Activated T-cell treated with anti-CD3 and anti-CD28 coated beads for 48 hours (primary cell): ENCODE measurements around the gene SDHC.
"Not testable (repeated sequence)": the region's sequence is repeated elsewhere in the genome, so short reads cannot be mapped to it uniquely, and the experiment has no call there.

Source experiments
- DNase-seq: peaks from one replicate; pipeline ENCODE4 v3.0.0-alpha.2; 2020; ENCODE audit warnings: low read depth

The SDHC gene

GRCh38 chr1:161311595-161312181 lies 2.5 kb upstream of the SDHC start:
- DNase-seq = no peak

DNA sequence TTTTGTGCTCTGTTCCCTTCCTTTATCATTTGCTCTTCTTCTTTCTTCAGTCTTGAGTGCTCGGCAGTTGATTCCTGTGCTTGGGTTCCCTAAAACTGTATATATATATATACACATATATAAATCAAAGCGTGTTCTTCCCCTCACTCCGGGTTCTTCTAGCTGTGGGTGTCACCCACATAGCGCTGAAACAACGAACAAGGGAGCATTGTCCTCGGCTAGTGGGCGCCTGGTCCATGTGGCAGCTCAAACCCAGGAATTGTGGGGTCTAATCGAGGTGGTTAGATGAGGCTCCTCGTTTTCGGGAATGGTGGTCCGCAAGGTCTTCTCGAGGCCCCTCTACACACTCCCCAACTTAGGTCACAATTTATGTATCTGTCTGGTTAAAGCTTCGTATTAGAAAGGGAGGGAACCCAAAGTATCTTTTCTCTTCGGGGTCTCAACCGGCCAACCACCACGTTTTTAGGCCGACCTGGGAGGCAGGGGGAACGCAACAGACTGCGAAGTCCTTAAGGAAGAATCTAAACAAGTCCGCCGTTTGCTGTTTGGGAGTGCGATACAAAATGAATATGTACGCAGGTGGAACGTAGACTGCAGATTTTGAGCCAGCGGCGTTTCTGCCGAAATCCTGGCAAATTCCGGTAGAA lies 504 bp upstream of the SDHC start:
- no peak for DNase-seq

GRCh38 chr1:161315841-161316674 lies 1.9 kb downstream of the SDHC start:
- not testable (repeated sequence) for DNase-seq

GRCh38 chr1:161324020-161324419 lies 9.8 kb downstream of the SDHC start:
- no peak for DNase-seq

DNA sequence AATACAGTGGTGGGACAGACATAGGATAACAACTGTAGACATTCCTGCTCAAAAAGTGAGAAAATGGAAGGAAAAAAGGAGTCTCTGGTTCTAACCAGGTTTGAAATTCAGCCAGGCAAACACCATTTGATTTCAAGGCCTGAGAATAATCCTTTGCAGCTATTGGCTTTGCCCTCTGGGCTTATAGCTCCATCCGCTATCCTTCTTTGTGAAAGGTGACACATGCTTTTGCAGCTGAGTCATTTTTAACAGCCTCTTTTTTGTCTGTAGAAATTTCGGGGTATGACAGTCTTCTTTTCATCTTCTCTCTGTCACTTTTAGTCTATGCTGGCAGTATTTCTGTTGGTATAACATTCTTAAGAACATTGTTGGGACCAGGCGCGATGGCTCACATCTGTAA lies 16.2 kb downstream of the SDHC start:
- no peak for DNase-seq

DNA sequence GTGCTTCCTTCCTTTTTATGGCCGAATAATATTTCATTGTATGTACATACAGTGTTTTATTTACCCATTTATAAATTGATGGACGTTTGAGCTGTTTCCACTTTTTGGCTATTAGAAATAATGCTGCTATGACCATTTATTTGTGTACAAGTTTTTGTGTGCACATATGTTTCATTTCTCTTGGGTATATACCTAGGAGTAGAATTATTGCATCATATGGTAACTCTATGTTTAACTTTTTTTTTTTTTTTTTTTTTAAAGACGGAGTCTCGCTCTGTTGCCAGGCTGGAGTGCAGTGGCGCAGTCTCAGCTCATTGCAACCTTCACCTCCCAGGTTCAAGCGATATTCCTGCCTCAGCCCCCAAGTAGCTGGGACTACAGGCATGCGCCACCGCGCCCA lies 19.0 kb downstream of the SDHC start:
- no peak for DNase-seq

DNA sequence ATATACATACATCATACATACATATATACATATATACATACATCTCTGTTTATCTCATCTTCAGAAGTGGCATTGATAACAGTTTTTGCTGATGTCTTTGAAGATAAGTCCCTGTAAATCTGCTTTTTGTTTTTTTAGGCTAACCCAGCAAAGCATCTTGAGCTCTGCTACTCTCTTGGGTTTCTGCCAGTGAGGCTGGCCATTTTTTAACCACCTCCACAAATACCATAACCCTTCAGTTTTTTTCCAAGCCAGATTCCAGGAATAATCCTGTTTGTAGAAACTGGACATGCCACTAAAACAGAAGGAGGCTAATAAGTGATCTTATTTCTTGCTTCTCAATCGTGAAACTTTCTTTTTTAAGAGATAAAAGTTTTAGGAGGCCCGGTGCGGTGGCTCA lies 21.6 kb downstream of the SDHC start:
- no peak for DNase-seq

DNA sequence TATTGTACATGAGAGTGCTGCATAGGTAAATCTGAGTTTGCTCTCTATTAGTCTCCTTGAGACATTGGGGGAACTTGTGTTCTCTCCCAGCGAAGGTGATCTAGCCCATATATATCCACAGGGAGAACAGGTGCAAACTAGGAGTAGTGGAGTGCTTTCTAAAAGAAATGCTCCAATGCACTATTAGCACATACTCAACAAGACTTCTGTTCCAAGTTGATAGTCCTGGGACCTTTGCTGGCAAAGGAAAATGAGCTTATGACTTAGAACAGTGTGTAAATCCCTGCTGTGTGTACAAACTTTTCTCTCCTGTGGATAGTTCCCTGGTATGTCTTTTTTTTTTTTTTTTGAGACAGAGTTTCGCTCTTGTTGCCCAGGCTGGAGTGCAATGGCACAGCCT lies 28.0 kb downstream of the SDHC start:
- no peak for DNase-seq

DNA sequence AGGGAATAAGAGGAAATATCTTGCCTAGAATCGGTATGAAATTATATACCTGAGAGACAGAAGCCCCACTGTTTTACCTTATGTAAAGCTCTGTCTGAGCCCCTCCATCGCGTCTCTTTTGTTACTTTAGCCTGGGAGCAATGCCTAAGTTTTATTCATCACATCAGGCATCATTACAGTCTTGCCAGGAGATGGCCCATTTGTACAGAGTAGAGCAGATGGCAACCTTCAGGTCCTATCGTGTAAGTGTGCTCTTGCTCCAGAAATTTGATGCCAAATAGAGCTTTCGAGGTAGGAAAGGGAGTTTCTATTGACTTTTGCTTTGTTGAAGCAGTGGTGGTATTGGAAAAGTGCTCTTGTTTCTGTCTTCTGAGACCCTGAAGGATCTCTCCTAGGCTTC lies 28.6 kb downstream of the SDHC start:
- DNase-seq = no peak

DNA sequence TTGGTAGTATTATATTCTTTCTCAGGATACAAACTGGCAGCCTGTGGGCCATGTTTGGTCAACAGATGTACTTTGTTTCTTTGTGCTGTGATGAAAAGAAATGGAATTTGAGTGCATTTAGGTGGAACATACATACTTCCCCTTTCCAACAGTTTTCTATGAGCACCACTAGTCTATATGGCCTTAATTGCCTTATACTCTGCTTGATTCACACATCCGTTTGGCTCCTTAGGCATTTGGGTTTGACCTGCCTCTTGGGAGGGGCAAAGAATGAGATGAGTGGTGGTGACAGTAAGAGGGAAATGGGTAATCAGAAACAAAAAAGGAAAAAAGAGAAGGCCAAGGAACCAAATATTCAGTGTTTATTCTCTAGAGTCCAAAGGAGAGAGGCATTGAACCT lies 36.5 kb downstream of the SDHC start:
- DNase-seq = no peak

DNA sequence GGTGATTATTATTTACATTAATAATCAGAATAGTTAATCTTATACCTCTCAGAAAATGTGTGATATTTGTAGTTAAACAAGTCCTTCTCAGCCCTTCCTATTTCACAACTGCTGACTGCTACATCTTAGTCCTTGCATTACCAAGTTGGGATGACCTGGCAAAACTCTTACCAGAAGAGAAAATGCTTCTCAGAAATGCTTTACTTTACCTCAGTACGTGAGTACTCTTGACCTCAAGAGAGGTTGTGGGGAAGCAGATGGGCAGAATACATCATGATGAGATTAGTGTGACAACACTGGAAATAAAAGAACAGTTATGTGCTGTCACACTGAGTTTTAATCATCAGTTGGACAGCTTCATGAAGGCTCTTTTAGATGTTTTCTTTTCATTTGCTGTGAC lies 37.3 kb downstream of the SDHC start:
- no peak for DNase-seq

GRCh38 chr1:161357073-161357472 lies 42.9 kb downstream of the SDHC start:
- DNase-seq = no peak

GRCh38 chr1:161359291-161359690 lies 45.1 kb downstream of the SDHC start:
- no peak for DNase-seq

DNA sequence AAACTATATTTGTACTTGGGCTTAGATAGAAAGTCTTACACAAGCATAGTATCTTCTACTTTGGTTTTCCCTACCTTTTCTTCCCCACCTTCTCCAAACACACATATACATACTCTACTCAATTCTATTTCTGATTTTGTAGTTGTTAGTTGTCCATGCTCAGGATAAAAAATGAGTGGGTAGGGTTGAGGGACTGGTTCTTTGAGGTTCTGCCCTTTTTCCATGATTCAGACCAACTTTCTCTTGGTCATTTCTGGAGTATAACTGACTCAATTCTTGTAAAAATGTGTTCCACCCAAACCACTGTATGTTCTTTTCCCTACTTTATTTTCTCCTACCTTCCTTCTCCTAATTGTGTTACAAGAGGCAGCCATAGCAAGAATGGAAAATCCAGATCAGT lies 50.2 kb downstream of the SDHC start:
- DNase-seq = no peak

DNA sequence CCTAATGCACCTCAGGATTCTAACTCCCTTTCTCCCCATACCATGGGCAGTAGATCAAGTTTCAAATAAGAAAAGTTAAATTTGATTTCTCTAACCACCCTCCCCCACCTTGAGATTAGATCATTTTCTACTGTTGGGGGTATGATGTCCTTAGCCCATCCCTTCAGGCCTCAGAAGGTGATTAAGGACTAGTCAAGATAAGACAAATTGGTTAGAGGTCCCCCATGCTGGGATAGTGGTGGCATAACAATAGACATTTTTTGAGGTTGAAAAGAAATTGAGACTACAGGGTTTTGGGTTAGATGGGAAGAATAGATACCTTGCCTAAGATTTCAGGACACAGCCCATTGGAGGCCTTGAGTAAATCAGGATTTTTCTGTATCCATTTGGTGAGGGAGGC lies 51.0 kb downstream of the SDHC start:
- no peak for DNase-seq

GRCh38 chr1:161367684-161368400 lies 53.7 kb downstream of the SDHC start, which contains the start of gene CFAP126:
Gene CFAP126 (minus strand): TSS chr1:161367876. CDS start chr1:161367868, 8 bp downstream.
- no peak for DNase-seq

- DNase-seq = no peak
Measured at GRCh38 chr1:161373442-161373841, 59.3 kb downstream of the SDHC start.

DNA sequence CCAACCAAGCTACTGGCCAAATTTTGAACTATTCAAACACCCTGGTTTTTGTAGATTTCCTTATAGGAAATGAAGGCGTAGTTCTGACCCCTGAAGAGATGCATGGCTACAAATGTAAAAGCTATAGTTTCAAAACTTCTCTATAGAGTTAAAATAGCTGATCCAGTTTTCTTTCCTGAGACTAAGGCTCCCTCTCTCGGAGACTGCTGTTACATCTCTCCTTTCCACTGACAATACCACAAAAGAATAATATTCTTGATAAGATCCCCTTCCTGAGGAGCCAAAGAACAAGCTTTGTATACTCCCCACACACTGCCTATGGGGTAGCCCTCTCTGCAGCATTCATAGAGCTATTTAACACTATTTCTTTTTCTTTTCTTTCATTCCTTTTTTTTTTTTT lies 60.2 kb downstream of the SDHC start:
- no peak for DNase-seq

- DNase-seq = no peak
Measured at GRCh38 chr1:161378014-161378413, 63.8 kb downstream of the SDHC start.

GRCh38 chr1:161379071-161379470 lies 64.9 kb downstream of the SDHC start:
- DNase-seq = no peak

- DNase-seq = no peak
Measured at GRCh38 chr1:161381707-161382106, 67.5 kb downstream of the SDHC start.

- DNase-seq = no peak
Measured at GRCh38 chr1:161382214-161383019, 68.2 kb downstream of the SDHC start.
